ENCODE measurements around the gene TLR7. TPM values are rescaled to one million over a fixed set of nuclear protein-coding genes. Genes with fewer than 3 reads are reported as not detected.

Gene TLR7
- total RNA-seq, 2 donors from 2014 or later: 0.57 to 1.6 TPM

GRCh38 chrX:12899506-12899905 is 32.6 kb downstream of the TLR7 start:
- intact Hi-C loops (cut with DNase I): no loop called here
- Histone ChIP-seq H3K4me1 (replicated peaks) (no peaks in the 10 kb centered on the region), H3K36me3 (no peaks in the 10 kb centered on the region), H3K4me3 (no peak overlapping the region), H3K27me3 (replicated peaks; ENCODE audit: insufficient read depth) (no peaks in the 10 kb centered on the region), H3K9me3 (no peaks in the 10 kb centered on the region), H3K27ac (no peak overlapping the region)
- WGBS: 67% methylated on average over 7 of the region's 7 CpGs
- no peak for DNase-seq (ENCODE audit: low spot score)
- TF ChIP-seq POLR2A (IDR thresholded peaks at IDR 0.05): no peak

- 25% methylated on average over 10 of the region's 10 CpGs for WGBS
- Histone ChIP-seq H3K4me3 (no peak overlapping the region), H3K36me3 (no peaks in the 10 kb centered on the region), H3K9me3 (no peaks in the 10 kb centered on the region), H3K4me1 (replicated peaks) (no peaks in the 10 kb centered on the region), H3K27ac (no peak overlapping the region), H3K27me3 (replicated peaks; ENCODE audit: insufficient read depth) (no peaks in the 10 kb centered on the region)
- intact Hi-C loops (cut with DNase I): no loop called here
- peak; percentile 15 to 55 (median 46) for TF ChIP-seq CTCF (IDR thresholded peaks at IDR 0.05)
- no peak for TF ChIP-seq POLR2AphosphoS5 (IDR thresholded peaks at IDR 0.05)
- peak; percentile 24 for DNase-seq (ENCODE audit: low spot score)
These were observed 34.6 kb downstream of the TLR7 start for GRCh38 chrX:12901486-12901885.

- Histone ChIP-seq H3K4me3 (no peak overlapping the region), H3K9me3 (no peaks in the 10 kb centered on the region), H3K27me3 (replicated peaks; ENCODE audit: insufficient read depth) (no peaks in the 10 kb centered on the region), H3K36me3 (no peaks in the 10 kb centered on the region), H3K27ac (no peak overlapping the region), H3K4me1 (replicated peaks) (no peaks in the 10 kb centered on the region)
- intact Hi-C loops (cut with DNase I): no loop called here
- TF ChIP-seq CTCF (IDR thresholded peaks at IDR 0.05) (no peak), POLR2AphosphoS5 (IDR thresholded peaks at IDR 0.05) (no peak)
- DNase-seq (ENCODE audit: low spot score): no peak
- WGBS: 79% methylated on average over 8 of the region's 8 CpGs
These were observed 36.8 kb downstream of the TLR7 start for GRCh38 chrX:12903646-12904045.

GRCh38 chrX:12906046-12906761 is 39.3 kb downstream of the TLR7 start, which contains the start of gene TLR8:
TLR8 (plus strand) TSS chrX:12906620; CDS start chrX:12906707, 87 bp downstream.
- H3K36me3 ChIP-seq: no peaks in the 10 kb centered on the region
- H3K27ac ChIP-seq: no peak within 1 kb of the TSS
- no peak within 1 kb of the TSS for H3K4me3 ChIP-seq
- no peak for TF ChIP-seq CTCF (IDR thresholded peaks at IDR 0.05)
- TF ChIP-seq POLR2AphosphoS5 (IDR thresholded peaks at IDR 0.05): no peak
- no peak for TF ChIP-seq POLR2A (IDR thresholded peaks at IDR 0.05)
- 89% methylated on average over 15 of the region's 15 CpGs for WGBS
- intact Hi-C loops (cut with DNase I): no loop called here
- no peaks in the 10 kb centered on the region for H3K9me3 ChIP-seq
- no peaks in the 10 kb centered on the region for H3K4me1 ChIP-seq (replicated peaks)
- DNase-seq (ENCODE audit: low spot score): no peak
- H3K27me3 ChIP-seq (replicated peaks; ENCODE audit: insufficient read depth): no peaks in the 10 kb centered on the region

DNA sequence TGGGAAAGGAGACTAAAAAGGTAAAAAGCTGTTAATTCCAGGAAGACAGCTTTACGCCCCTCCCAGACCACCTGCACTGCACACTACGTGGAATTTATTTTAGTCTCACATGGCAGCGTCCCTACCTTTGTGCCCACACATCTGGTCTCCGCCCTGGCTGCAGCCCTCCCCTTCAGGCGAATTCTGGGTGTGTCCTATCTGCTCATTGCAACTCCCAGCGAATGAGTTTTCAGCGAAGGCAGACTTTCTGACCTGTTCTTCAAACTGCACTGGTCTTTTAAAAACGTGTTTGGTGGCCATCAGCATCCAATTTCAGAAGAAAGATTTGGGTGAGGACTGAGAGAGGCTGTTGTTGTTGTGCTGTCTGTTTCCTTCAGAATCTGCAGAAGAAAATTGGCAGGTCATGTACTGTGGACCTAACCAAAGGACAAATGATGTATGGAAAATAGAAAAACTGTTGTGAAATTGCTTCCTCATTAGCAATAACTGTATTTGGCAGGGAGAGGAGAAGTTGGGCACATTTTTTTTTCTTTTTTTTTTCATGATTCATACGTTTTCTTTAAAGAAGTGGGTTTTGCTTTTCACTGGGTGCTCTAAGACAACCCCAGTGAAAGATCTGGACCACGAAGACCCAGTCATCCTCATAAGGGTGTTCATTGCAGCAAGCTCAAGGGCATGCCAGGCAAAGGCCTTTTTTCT is 43.7 kb downstream of the TLR7 start:
- 50% methylated on average over 10 of the region's 10 CpGs for whole genome bisulfite sequencing
- Histone ChIP-seq H3K4me1 (replicated peaks) (no peaks in the 10 kb centered on the region), H3K27me3 (replicated peaks; ENCODE audit: insufficient read depth) (no peaks in the 10 kb centered on the region), H3K4me3 (no peak overlapping the region), H3K36me3 (no peaks in the 10 kb centered on the region), H3K27ac (no peak overlapping the region), H3K9me3 (no peaks in the 10 kb centered on the region)
- DNase-seq (ENCODE audit: low spot score): no peak
- intact Hi-C loops (cut with DNase I): no loop called here
- TF ChIP-seq POLR2AphosphoS5 (IDR thresholded peaks at IDR 0.05): no peak
- no peak for TF ChIP-seq POLR2A (IDR thresholded peaks at IDR 0.05)

DNA sequence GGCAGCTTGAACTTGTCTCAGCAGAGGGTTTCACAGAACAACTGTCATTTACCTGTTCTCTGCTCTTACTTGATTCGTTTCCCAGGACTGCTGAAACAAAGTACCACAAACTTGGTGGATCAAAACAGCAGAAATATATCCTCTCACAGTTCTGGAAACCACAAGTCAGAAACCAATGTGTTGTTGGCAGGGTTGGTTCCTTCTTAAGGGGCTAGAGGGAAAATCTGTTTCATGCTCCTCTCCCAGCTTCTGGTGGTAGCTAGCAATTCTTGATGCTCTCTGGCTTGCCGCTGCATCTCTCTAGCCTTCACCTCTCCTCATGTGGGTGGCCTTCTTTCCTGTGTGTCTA is 44.2 kb downstream of the TLR7 start:
- no peaks in the 10 kb centered on the region for H3K9me3 ChIP-seq
- no peaks in the 10 kb centered on the region for H3K4me1 ChIP-seq (replicated peaks)
- no peak overlapping the region for H3K27ac ChIP-seq
- no peaks in the 10 kb centered on the region for H3K27me3 ChIP-seq (replicated peaks; ENCODE audit: insufficient read depth)
- intact Hi-C loops (cut with DNase I): no loop called here
- no peaks in the 10 kb centered on the region for H3K36me3 ChIP-seq
- no peak overlapping the region for H3K4me3 ChIP-seq
- no peak for DNase-seq (ENCODE audit: low spot score)
- no peak for TF ChIP-seq POLR2AphosphoS5 (IDR thresholded peaks at IDR 0.05)
- no peak for TF ChIP-seq POLR2A (IDR thresholded peaks at IDR 0.05)
- TF ChIP-seq CTCF (IDR thresholded peaks at IDR 0.05): no peak
- WGBS: 65% methylated on average over 2 of the region's 2 CpGs
